Muscle of leg (tissue), 11 donors: ENCODE results near the gene POLR3H. TPM values are rescaled to one million over a fixed set of nuclear protein-coding genes. Genes with fewer than 3 reads are reported as not detected.

Source experiments
- DNase-seq: peaks from one replicate; pipeline ENCODE4 v3.0.0; 2013
- H3K27ac ChIP-seq: one replicate; pipeline ENCODE4 v1.5.1; 2013; ENCODE audit warnings: mild to moderate bottlenecking, low read length, control low read depth
- H3K27me3 ChIP-seq: one replicate; pipeline ENCODE4 v1.6.1; 2013; ENCODE audit warnings: low read length; ENCODE audit not compliant: control insufficient read depth, insufficient read depth
- H3K36me3 ChIP-seq: one replicate; pipeline ENCODE4 v1.6.1; 2013; ENCODE audit warnings: low read length; ENCODE audit not compliant: control insufficient read depth, insufficient read depth
- H3K4me1 ChIP-seq: one replicate; pipeline ENCODE4 v1.6.1; 2013; ENCODE audit warnings: low read length; ENCODE audit not compliant: control insufficient read depth, insufficient read depth
- H3K4me3 ChIP-seq: one replicate; pipeline ENCODE4 v1.5.1; 2013; ENCODE audit warnings: low read length, control low read depth
- H3K9me3 ChIP-seq: replicated peaks from 2 replicates; pipeline ENCODE4 v1.6.1; 2013; ENCODE audit warnings: low read depth, low read length; ENCODE audit not compliant: control insufficient read depth
- WGBS: methylation state at CpG from one replicate; pipeline ENCODE4 v1.1.5; 2013; ENCODE audit warnings: missing lambda C conversion rate; ENCODE audit not compliant: insufficient coverage; 5-methylcytosine and 5-hydroxymethylcytosine counted together
- polyA plus RNA-seq, 8 donors: library from polyadenylated mRNA; unstranded; fragments of 120-200 nt; gene quantifications; one replicate each; pipeline versions ENCODE4 v1.2.1 to v1.2.3, GENCODE V29; 2013; ENCODE audit warnings: inconsistent platforms in 1 of 8, low replicate concordance in 1 of 8; ENCODE audit not compliant: insufficient read length in 8 of 8, insufficient read depth in 1 of 8
- total RNA-seq: library from RNA; stranded (reverse); fragments of 120-200 nt; gene quantifications from one replicate; pipeline ENCODE4 v1.2.4, GENCODE V29; 2013

Gene POLR3H
- total and polyA plus RNA-seq, 9 donors = 13.2 to 24.8 (median 22.7) TPM

DNA sequence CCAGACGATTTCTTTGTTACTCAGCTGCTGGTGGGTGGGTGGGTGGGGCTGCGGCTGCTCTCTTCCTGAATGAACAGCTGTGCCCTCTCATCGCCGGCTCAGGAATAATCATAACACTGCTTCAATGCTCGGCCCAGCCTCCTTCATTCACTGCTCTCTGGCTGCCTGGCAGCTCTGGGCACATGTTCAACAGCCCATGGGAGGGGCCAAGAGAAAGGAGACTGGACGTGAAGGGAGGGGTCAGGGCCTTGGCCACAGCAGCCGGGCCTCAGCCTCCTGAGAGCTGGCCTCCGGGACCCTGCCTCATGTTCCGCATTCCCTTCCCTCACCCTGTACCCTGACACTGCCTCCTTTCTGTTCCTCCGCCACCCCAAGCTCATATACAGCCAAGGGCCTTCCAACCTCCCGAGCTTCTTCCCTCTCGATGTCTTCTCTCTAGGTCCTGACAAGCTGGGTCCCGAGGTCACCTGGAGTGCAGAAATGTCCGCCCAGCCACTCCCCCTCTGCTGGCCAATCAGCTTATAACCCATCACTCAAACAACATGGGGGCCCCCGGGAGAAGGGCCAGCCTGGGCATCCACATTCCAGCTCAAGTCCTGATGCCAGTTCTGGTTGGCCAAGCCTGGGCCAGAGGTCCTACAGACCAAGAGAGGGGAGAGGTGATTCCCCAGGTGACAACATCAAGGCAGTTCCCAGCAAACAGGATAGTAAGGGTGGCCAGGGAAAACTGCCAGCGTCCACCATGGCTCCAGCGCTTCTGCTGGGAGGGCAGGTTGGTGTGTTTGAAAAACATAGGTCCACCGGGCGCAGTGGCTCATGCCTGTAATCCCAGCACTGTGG, 13.4 kb upstream of the POLR3H start:
- Histone ChIP-seq H3K27ac (peak overlapping the region; percentile 91), H3K9me3 (no peaks in the 10 kb centered on the region), H3K4me1 (peaks cover 52% of the 10 kb centered on the region), H3K27me3 (peaks cover 19% of the 10 kb centered on the region), H3K36me3 (no peaks in the 10 kb centered on the region), H3K4me3 (no peak overlapping the region)
- peak; percentile 90 for DNase-seq
- 53% methylated on average over 11 of the region's 19 CpGs for WGBS

DNA sequence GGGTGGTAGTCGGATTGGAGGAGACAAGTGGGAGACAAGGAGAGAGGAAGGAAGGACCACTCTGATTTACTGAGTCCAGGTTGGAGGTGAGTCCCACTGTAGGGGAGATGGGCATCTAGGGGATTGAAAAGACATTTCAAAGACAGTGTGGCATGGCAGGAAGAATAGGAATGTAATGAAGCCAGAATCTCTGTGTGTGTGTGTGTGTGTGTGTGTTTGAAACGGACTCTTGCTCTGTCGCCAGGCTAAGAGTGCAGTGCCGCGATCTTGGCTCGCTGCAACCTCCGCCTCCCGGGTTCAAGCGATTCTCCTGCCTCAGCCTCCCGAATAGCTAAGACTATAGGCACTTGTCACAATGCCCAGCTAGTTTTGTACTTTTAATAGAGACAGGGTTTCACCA, 12.3 kb upstream of the POLR3H start:
- no peak for DNase-seq
- H3K9me3 ChIP-seq = no peaks in the 10 kb centered on the region
- 86% methylated on average over 9 of the region's 10 CpGs for WGBS
- H3K27ac ChIP-seq = peak overlapping the region; percentile 91
- peaks cover 12% of the 10 kb centered on the region for H3K27me3 ChIP-seq
- H3K4me1 ChIP-seq = peaks cover 53% of the 10 kb centered on the region
- no peaks in the 10 kb centered on the region for H3K36me3 ChIP-seq
- H3K4me3 ChIP-seq = no peak overlapping the region

DNA sequence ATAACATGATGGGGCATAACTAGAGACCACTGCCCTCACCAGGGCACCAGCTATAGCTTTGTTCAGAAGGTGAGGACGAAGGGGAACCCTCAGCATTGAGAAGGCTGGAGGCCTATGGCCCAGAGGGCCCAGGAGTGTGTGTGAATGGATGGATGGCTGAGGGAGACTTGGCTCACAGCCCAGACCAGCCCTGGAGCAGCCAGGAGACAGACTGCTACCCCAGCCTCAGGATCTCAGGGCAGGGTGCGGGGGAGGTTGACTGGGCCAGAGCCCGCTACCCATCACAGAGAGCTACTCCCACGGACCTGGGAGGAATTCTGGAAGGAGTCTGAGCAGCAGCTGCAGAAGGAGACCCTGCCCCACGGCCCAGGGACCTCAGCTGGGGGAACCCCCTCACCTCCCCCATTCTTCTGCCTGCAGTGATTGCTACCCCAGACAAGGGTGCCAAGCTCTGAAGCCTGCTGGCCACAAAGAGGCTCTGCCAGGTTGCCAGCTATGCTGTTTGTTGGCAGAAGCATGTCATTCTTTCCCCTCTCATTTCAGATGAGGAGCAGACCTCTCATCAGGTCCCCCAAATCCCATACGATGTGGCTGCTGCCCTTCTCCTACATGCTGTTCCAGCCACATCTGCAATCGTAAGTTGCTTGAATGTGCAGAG, 11.2 kb upstream of the POLR3H start:
- DNase-seq = no peak
- 57% methylated on average over 1 of the region's 7 CpGs for WGBS
- H3K9me3 ChIP-seq = no peaks in the 10 kb centered on the region
- H3K4me1 ChIP-seq = peaks cover 48% of the 10 kb centered on the region
- H3K36me3 ChIP-seq = no peaks in the 10 kb centered on the region
- no peak overlapping the region for H3K4me3 ChIP-seq
- H3K27ac ChIP-seq = no peak overlapping the region
- H3K27me3 ChIP-seq = peaks cover 3% of the 10 kb centered on the region

DNA sequence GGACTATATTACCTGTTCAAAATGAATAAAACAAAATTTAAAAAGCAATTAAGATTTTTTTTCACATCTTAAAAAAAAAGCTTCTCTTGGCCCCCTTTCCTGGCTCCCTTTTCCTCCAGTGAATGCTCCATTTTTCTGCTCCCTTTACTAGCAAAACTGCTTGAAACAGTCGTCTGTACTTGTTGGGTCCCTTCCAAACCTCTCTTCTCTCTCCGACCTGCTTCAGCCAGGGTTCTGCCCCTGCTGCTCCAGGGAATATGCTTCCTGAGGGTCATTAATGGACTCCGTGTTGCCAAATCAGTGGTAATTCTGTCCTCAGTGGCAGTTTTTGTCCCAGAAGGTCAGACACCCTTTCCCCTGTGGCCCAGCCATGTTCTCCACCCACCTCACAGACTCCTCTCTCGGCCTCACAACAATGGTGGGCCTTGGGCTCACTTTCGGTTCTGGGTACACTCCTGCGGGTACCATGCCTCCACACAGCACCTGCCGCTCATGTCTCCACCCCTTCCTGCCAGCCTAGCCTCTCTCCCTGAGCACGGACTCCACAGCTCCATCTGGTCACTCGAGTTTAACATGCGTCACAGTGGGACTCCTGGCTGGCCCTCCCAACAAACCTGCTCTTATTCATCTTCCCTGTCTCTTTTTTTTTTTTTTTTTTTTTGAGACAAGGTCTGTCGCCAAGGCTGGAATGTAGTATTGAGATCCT, 7.8 kb upstream of the POLR3H start:
- Histone ChIP-seq H3K27me3 (no peaks in the 10 kb centered on the region), H3K4me1 (peaks cover 29% of the 10 kb centered on the region), H3K4me3 (no peak overlapping the region), H3K9me3 (no peaks in the 10 kb centered on the region), H3K27ac (no peak overlapping the region), H3K36me3 (no peaks in the 10 kb centered on the region)
- DNase-seq = no peak
- WGBS = 51% methylated on average over 7 of the region's 11 CpGs

DNA sequence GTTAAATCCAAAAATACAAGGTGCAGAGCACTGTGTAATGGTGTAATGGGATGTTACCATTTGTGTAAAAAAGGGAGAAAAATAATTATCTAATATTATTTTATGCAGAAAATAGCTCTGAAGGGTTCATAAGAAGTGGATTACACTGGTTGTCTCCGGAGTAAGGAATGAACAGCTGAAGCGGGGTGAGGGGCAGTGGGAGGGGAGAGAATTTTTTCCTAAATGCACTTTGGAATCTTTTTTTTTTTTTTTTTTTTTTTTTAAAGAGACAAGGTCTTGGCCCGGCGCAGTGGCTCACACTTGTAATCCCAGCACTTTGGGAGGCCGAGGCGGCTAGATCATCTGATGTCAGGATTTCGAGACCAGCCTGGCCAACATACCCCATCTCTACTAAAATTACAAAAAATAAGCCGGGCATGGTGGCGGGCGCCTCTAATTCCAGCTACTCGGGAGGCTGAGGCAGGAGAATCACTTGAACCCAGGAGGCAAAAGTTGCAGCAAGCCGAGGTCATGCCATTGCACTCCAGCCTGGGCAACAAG, 6.8 kb upstream of the POLR3H start:
- Histone ChIP-seq H3K9me3 (no peaks in the 10 kb centered on the region), H3K4me1 (peaks cover 20% of the 10 kb centered on the region), H3K36me3 (no peaks in the 10 kb centered on the region), H3K27ac (peak overlapping the region; percentile 59), H3K27me3 (no peaks in the 10 kb centered on the region), H3K4me3 (no peak overlapping the region)
- peak; percentile 63 for DNase-seq
- WGBS = 60% methylated on average over 6 of the region's 12 CpGs

DNA sequence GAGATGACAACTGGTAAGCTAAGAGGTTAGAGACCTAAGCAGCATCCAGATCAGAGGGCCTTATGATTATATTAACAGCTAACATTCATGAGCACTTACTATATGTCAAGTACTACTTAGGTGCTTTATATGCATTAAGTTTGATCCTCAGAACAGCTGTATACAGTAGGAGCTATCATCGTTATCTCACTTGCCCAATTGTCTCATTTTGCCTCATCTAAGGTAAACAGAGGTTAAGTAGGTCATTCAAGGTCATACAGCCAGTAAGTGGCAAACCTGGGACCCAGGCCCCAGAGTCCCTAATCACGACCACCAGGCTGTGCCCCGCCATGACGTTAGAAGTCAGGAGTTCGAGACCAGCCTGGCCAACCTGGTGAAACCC, 4.6 kb upstream of the POLR3H start:
- Histone ChIP-seq H3K27ac (no peak overlapping the region), H3K27me3 (no peaks in the 10 kb centered on the region), H3K36me3 (no peaks in the 10 kb centered on the region), H3K4me3 (no peak overlapping the region), H3K4me1 (peaks cover 19% of the 10 kb centered on the region), H3K9me3 (no peaks in the 10 kb centered on the region)
- WGBS = 88% methylated on average over 3 of the region's 5 CpGs
- DNase-seq = no peak

DNA sequence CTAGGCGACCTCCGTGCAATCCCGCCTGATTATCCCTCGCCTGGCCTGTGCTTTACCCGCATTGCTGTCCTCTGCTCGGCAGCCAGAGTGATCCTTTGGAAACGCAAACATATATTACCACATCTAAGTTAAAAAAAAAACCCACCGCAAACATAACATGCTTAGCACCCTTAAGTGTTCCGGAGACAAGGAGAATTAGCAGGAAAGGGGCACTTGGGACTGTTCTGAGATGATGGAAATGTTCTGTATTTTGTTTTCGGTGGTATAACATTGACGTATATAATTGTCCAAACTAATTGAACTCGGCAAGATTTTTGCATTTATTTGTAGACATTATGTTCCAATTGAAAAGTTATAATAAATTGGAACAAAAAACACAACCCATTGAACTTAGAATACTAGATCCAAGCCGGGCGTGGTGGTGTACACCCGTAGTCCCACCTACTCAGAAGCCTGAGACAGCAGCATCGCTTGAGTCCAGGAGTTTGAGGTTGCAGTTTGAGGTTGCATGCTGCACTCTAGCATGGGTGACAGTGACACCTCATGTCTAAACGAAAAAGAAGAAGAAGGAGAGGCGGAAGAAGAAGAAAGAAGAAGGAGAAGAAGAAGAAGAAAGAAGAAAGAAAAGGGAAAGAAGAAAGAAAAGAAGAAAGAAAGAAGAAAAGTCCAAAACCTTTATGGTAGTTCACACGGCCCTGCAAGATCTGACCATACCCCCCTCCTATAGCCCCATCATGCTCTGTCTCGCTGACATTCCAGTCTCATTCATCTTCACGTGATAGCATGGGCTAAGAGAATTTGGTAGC, 604 bp upstream of the POLR3H start:
- peak overlapping the region; percentile 60 for H3K27ac ChIP-seq
- WGBS = 7% methylated on average over 7 of the region's 21 CpGs
- no peak for DNase-seq

DNA sequence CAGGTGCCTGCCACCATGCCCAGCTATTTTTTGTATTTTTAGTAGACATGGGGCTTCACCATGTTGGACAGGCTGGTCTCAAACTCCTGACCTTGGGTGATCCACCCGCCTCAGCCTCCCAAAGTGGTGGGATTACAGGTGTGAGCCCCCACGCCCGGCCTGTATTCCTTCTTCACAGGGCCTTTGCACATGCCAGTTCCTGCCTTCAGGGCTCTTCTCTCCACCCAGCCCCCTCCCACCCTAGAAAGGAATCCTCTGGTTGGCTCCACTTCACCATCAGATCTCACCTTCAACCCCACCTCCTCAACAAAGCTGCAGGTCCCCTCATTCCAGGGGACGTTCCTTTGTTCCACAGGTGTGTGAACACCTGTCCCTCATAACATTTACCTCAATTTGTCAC, 2.0 kb downstream of the POLR3H start:
- H3K36me3 ChIP-seq = peaks cover 24% of the 10 kb centered on the region
- H3K4me3 ChIP-seq = no peak overlapping the region
- peaks cover 15% of the 10 kb centered on the region for H3K4me1 ChIP-seq
- 86% methylated on average over 2 of the region's 4 CpGs for WGBS
- no peaks in the 10 kb centered on the region for H3K27me3 ChIP-seq
- no peaks in the 10 kb centered on the region for H3K9me3 ChIP-seq
- no peak for DNase-seq
- H3K27ac ChIP-seq = no peak overlapping the region

More for the DNA sequence above, 604 bp upstream of the POLR3H start:
- Histone ChIP-seq H3K9me3 (no peaks in the 10 kb centered on the region), H3K36me3 (peaks cover 11% of the 10 kb centered on the region), H3K4me3 (peak overlapping the region; percentile 96), H3K4me1 (peaks cover 15% of the 10 kb centered on the region), H3K27me3 (no peaks in the 10 kb centered on the region)

DNA sequence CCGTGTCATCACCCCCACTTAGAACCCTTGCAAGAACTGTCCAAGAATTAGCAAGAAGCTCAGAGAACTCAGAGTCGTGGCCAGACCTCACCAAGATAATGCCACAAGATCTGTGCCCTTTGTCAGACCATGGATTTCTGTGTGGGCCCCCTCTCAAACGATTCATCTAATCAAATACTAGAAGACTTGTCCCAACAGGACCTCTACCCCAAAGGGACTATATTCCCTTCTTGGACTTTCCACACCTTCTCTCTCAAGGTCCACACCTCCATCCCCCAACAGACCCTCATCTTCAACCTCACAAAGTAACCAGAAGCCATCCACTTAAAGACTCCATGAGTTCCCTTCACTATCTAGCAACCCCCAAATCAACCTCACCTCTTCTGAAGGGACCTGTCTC, 2.8 kb downstream of the POLR3H start:
- 84% methylated on average over 3 of the region's 3 CpGs for WGBS
- DNase-seq = no peak
- Histone ChIP-seq H3K4me1 (peaks cover 15% of the 10 kb centered on the region), H3K27ac (no peak overlapping the region), H3K4me3 (no peak overlapping the region), H3K27me3 (no peaks in the 10 kb centered on the region), H3K36me3 (peaks cover 24% of the 10 kb centered on the region), H3K9me3 (no peaks in the 10 kb centered on the region)
